IPS-11a (cell line): ENCODE results near the gene CPD.
A peak's percentile ranks its signal among the peaks of the same experiment; 100 is the strongest.
"Not testable (repeated sequence)": the region's sequence is repeated elsewhere in the genome, so short reads cannot be mapped to it uniquely, and the experiment has no call there.

Source experiments
- H3K4me3 ChIP-seq: one replicate; pipeline ENCODE4 v1.5.1; 2013; ENCODE audit warnings: low read depth, low read length, control low read depth

Gene CPD

GRCh38 chr17:30378825-30379302 lies at the start of gene CPD:
Gene CPD (plus strand): TSS chr17:30378927. CDS start chr17:30378981, 54 bp downstream.
- H3K4me3 ChIP-seq, result peak within 1 kb of the TSS; percentile 66

GRCh38 chr17:30332057-30332542 lies 46.6 kb upstream of the CPD start:
- no peak overlapping the region for H3K4me3 ChIP-seq

- no peak within 1 kb of the TSS for H3K4me3 ChIP-seq
Measured at GRCh38 chr17:30333503-30334360, 45.0 kb upstream of the CPD start, which contains the start of gene TMIGD1. Gene TMIGD1 (minus strand): TSS chr17:30334057. CDS start chr17:30332133, 1,924 bp downstream.

- H3K4me3 ChIP-seq, result no peak overlapping the region
Measured at GRCh38 chr17:30334421-30334820, 44.3 kb upstream of the CPD start.

GRCh38 chr17:30336369-30337171 lies 42.2 kb upstream of the CPD start:
- H3K4me3 ChIP-seq, result no peak overlapping the region

- H3K4me3 ChIP-seq, result no peak overlapping the region
Measured at GRCh38 chr17:30337393-30337999, 41.2 kb upstream of the CPD start.

GRCh38 chr17:30339086-30339485 lies 39.6 kb upstream of the CPD start:
- H3K4me3 ChIP-seq, result no peak overlapping the region

- H3K4me3 ChIP-seq, result no peak overlapping the region
Measured at GRCh38 chr17:30340801-30341356, 37.8 kb upstream of the CPD start.

- H3K4me3 ChIP-seq, result no peak overlapping the region
Measured at GRCh38 chr17:30341703-30342249, 37.0 kb upstream of the CPD start.

- not testable (repeated sequence) for H3K4me3 ChIP-seq
Measured at GRCh38 chr17:30343244-30343643, 35.5 kb upstream of the CPD start.

- no peak overlapping the region for H3K4me3 ChIP-seq
Measured at GRCh38 chr17:30343796-30344195, 34.9 kb upstream of the CPD start.

- H3K4me3 ChIP-seq, result no peak overlapping the region
Measured at GRCh38 chr17:30344283-30345088, 34.2 kb upstream of the CPD start.

GRCh38 chr17:30345089-30345433 lies 33.7 kb upstream of the CPD start:
- no peak overlapping the region for H3K4me3 ChIP-seq

- no peak overlapping the region for H3K4me3 ChIP-seq
Measured at GRCh38 chr17:30345527-30346075, 33.1 kb upstream of the CPD start.

GRCh38 chr17:30346221-30346795 lies 32.4 kb upstream of the CPD start:
- H3K4me3 ChIP-seq, result no peak overlapping the region

GRCh38 chr17:30347488-30347887 lies 31.2 kb upstream of the CPD start:
- no peak overlapping the region for H3K4me3 ChIP-seq

GRCh38 chr17:30349252-30349651 lies 29.5 kb upstream of the CPD start:
- no peak overlapping the region for H3K4me3 ChIP-seq

GRCh38 chr17:30351263-30351662 lies 27.5 kb upstream of the CPD start:
- not testable (repeated sequence) for H3K4me3 ChIP-seq

- H3K4me3 ChIP-seq, result no peak overlapping the region
Measured at GRCh38 chr17:30351735-30352134, 27.0 kb upstream of the CPD start.
